Right forelimb (tissue), 1 donor: Measurements from ENCODE around the gene LOX.

ENCODE experiments used
- DNase-seq: peaks from one replicate; pipeline ENCODE4 v3.0.0-alpha.2; 2018

Gene LOX

GRCh38 chr5:122051569-122051968 is 26.5 kb downstream of the LOX start:
- no peak for DNase-seq

- no peak for DNase-seq
Measured at GRCh38 chr5:122050959-122051358, 27.1 kb downstream of the LOX start.

GRCh38 chr5:122040636-122041302 is 37.3 kb downstream of the LOX start:
- DNase-seq = no peak

DNA sequence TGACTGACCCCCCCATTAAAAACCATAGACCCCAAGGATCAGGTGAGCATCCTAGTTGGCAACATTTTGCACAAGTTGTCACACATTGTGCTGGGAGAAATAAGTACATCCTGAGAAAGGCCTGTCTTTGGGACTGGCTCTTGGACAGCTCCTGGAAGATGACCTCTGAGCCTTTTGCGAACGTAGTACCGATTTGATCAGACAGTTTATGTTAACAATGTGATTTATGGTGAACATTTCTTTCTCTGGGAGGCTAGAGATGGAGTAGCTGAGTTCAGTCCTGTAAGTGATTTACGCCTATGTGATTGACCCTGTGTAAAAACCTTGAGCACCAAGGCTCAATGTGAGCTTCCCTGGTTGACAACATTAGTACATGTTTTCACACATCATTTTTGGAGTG is 41.7 kb downstream of the LOX start:
- no peak for DNase-seq

DNA sequence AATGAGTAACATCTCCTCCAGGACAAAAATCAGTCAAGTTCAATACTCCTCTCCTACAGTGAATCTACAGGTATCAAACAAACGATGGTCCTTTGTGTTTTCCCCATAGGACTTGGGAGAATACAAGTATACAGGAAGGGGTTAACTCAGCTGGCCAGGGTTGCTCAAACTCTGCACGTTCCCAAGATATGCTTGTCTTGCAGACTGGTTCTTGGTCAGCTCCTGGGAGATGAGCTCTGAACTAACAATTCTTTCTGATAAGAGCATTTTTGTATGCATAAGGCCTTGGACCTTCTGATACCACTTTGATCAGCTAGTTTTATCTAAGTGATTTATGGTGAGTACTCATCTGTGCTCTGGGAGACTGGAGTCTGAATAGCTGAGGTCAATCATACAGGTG is 42.1 kb downstream of the LOX start:
- DNase-seq = no peak

DNA sequence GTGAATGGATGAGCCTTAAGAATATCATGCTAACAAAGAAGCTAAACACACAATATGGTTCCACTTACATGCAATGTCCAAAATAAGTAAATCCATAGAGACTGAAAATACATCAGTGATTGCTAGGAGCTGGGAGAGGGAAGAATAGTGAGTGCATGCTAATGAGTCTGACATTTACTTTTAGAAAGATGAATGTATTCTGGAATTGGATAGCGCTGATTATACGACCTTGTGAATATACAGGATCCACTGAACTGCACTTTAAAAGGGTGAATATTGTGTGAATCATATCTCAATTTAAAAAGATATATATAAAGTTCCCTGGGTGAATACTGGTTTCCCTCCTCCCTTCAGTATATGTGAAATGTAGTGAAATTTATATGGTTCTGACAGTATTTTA is 46.2 kb downstream of the LOX start:
- no peak for DNase-seq

GRCh38 chr5:122030251-122030650 is 47.8 kb downstream of the LOX start:
- DNase-seq = no peak

GRCh38 chr5:122029818-122030217 is 48.2 kb downstream of the LOX start:
- DNase-seq = no peak

- DNase-seq = no peak
Measured at GRCh38 chr5:122022966-122023365, 55.1 kb downstream of the LOX start.

GRCh38 chr5:122019919-122020590 is 58.0 kb downstream of the LOX start:
- DNase-seq = no peak

- DNase-seq = no peak
Measured at GRCh38 chr5:122015471-122015870, 62.6 kb downstream of the LOX start.

DNA sequence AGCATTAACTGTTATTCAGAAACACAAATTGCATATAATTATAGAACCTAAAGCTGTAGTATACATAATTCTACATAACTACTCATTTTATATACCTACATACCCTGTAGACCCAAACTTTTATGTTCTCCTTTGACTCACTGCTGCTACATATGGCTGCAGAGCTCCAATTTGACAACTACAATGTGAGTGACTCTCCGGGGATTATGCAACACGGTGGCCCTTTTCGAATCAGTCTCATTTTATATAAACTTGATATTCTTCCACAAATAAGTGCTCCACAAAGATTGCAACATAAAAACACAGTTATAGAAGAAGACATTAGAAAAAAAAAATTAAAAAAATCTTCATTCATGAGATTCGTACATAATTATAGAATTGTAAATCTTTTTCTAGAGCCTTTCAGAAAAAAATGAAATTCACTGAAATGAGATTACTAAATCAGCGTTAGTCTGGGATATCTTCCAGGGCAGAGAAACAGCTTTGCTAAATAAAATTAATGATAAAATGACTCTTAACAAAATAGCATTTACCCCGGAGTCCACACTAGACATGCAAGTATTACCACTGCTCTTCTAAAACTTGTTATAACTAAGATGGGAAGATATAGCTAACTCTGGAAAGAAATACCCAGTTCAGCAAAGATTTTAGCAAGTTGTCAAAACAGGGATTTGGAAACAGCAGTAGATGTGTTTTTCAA is 63.7 kb downstream of the LOX start:
- no peak for DNase-seq
